HCT116 (cell line): Measurements from ENCODE around the gene GOLGA3. TPM values are rescaled to one million over a fixed set of nuclear protein-coding genes. Genes with fewer than 3 reads are reported as not detected.

Experiments used
- ATAC-seq: fragments of 200-7000 bp; cut with Tn5 transposase; 2 replicates; pipeline ENCODE4 v1.9.1; 2020; ENCODE audit warnings: mild to moderate bottlenecking, moderate library complexity
- BruUV-seq: library from RNA; stranded (reverse); fragments of 400-500 nt; replicated peaks from 2 replicates; lab custom pipeline; 2021; lab: Mats Ljungman, UMichigan
- CTCF ChIA-PET: fragments of 300-600 bp; sonication (Branson Sonifier 250); formaldehyde crosslinking; loops from one replicate; lab custom pipeline; 2021; ENCODE audit warnings: antibody characterized with exemption; lab: Charles Lee
- POLR2A ChIA-PET: fragments of 300-600, 350-600 bp; sonication (Branson Sonifier 250); formaldehyde crosslinking; loops from one replicate; lab custom pipeline; 2021; ENCODE audit warnings: antibody characterized with exemption; lab: Charles Lee
- RAD21 ChIA-PET, 2 experiments: fragments of 300-600 bp; sonication (Branson Sonifier 250); formaldehyde crosslinking; loops; one replicate each; lab custom pipeline; 2023; ENCODE audit warnings: low total read pairs in 2 of 2; ENCODE audit not compliant: uncharacterized antibody in 2 of 2, unreplicated experiment in 2 of 2, low non-redundant PET in 1 of 2; lab: Charles Lee
- DNase-seq: peaks from one replicate; pipeline ENCODE4 v3.0.0-alpha.2; 2010; ENCODE audit warnings: low read depth, low spot score
- H2AFZ ChIP-seq: fragments of 200-600 bp; shearing (Covaris generic), sonication (generic); 2 replicates; pipeline ENCODE4 v1.6.1; 2017; ENCODE audit warnings: low read depth, mixed run types, mixed read lengths, antibody characterized with exemption, low read length; ENCODE audit not compliant: poor library complexity, severe bottlenecking
- H3K27ac ChIP-seq: 2 replicates; pipeline ENCODE4 v1.5.1; 2012; ENCODE audit warnings: low read depth, low read length
- H3K27me3 ChIP-seq: fragments of 200-600 bp; sonication (generic); 2 replicates; pipeline ENCODE4 v1.6.1; 2016; ENCODE audit warnings: mixed run types, low read length, mixed read lengths; ENCODE audit not compliant: insufficient read depth
- H3K36me3 ChIP-seq, 2 experiments: fragments of 200-500 bp in 1 of 2; fragments of 200-600 bp in 1 of 2; sonication (Bioruptor generic) in 1 of 2; sonication (generic) in 1 of 2; 2 replicates each; pipeline versions ENCODE4 v1.5.1 to v1.6.1; 2014 to 2016; ENCODE audit warnings: low read length in 2 of 2, inconsistent platforms in 1 of 2, mixed read lengths in 1 of 2, mixed run types in 1 of 2; ENCODE audit not compliant: insufficient read depth in 2 of 2, control insufficient read depth in 1 of 2
- H3K4me1 ChIP-seq, 2 experiments: fragments of 200-600 bp in 1 of 2; sonication (generic) in 1 of 2; 2 replicates each; pipeline versions ENCODE4 v1.5.1 to v1.6.1; 2012 to 2017; ENCODE audit warnings: low read length in 2 of 2, inconsistent platforms in 1 of 2, mild to moderate bottlenecking in 1 of 2, mixed read lengths in 1 of 2, mixed run types in 1 of 2, moderate library complexity in 1 of 2; ENCODE audit not compliant: insufficient read depth in 2 of 2, control insufficient read depth in 1 of 2
- H3K4me2 ChIP-seq: fragments of 200-600 bp; sonication (generic); 2 replicates; pipeline ENCODE4 v1.6.1; 2017; ENCODE audit warnings: mixed run types, low read length, mixed read lengths
- H3K4me3 ChIP-seq, 2 experiments: fragments of 200-600 bp in 1 of 2; sonication (generic) in 1 of 2; replicated peaks in 1 of 2; 2 replicates each; pipeline ENCODE4 v1.5.1; 2011 to 2016; ENCODE audit warnings: low read length in 2 of 2, control low read depth in 1 of 2, low read depth in 1 of 2, mild to moderate bottlenecking in 1 of 2, mixed read lengths in 1 of 2, mixed run types in 1 of 2
- H3K79me2 ChIP-seq: fragments of 200-600 bp; sonication (generic); 2 replicates; pipeline ENCODE4 v1.6.1; 2017; ENCODE audit warnings: mild to moderate bottlenecking, mixed run types, low read length, moderate library complexity, mixed read lengths; ENCODE audit not compliant: insufficient read depth
- H3K9ac ChIP-seq: fragments of 200-600 bp; sonication (generic); 2 replicates; pipeline ENCODE4 v1.6.1; 2016; ENCODE audit warnings: low read length, mixed read lengths
- H3K9me2 ChIP-seq: fragments of 200-600 bp; sonication (generic), shearing (Covaris generic); 2 replicates; pipeline ENCODE4 v1.6.1; 2017; ENCODE audit warnings: mixed run types, mild to moderate bottlenecking, moderate library complexity; ENCODE audit not compliant: insufficient read depth
- H3K9me3 ChIP-seq, 2 experiments: fragments of 200-500 bp in 1 of 2; fragments of 200-600 bp in 1 of 2; sonication (Bioruptor generic) in 1 of 2; sonication (generic) in 1 of 2; 2 replicates each; pipeline ENCODE4 v1.6.1; 2014 to 2017; ENCODE audit warnings: low read length in 2 of 2, mixed read lengths in 2 of 2, inconsistent platforms in 1 of 2, low read depth in 1 of 2, mild to moderate bottlenecking in 1 of 2, mixed run types in 1 of 2, moderate library complexity in 1 of 2; ENCODE audit not compliant: control insufficient read depth in 1 of 2, insufficient read depth in 1 of 2
- H4K20me1 ChIP-seq: fragments of 200-600 bp; sonication (generic), shearing (Covaris generic); 2 replicates; pipeline ENCODE4 v1.6.1; 2017; ENCODE audit warnings: mixed run types, mild to moderate bottlenecking, moderate library complexity; ENCODE audit not compliant: insufficient read depth
- CBX3 ChIP-seq: IDR thresholded peaks from 2 replicates; pipeline ENCODE4 v1.6.1; 2012; ENCODE audit warnings: low read depth
- CEBPB ChIP-seq: IDR thresholded peaks from 2 replicates; pipeline ENCODE4 v1.6.1; 2012; ENCODE audit warnings: low read depth
- ELF1 ChIP-seq: IDR thresholded peaks from 2 replicates; pipeline ENCODE4 v1.6.1; 2012; ENCODE audit warnings: low read depth, borderline replicate concordance
- EZH2 ChIP-seq: fragments of 200-600 bp; sonication (generic); IDR thresholded peaks from 2 replicates; pipeline ENCODE4 v1.6.1; 2017; ENCODE audit warnings: antibody characterized with exemption, mixed run types
- EZH2phosphoT487 ChIP-seq: fragments of 200-600 bp; IDR thresholded peaks from 2 replicates; pipeline ENCODE4 v1.6.1; 2018; ENCODE audit warnings: antibody characterized with exemption, borderline replicate concordance
- POLR2A ChIP-seq: IDR thresholded peaks from 2 replicates; pipeline ENCODE4 v1.7.0; 2011; ENCODE audit warnings: borderline replicate concordance; ENCODE audit not compliant: insufficient read depth, insufficient read length; ENCODE audit errors: extremely low read depth
- POLR2AphosphoS5 ChIP-seq: IDR thresholded peaks from 2 replicates; pipeline ENCODE4 v1.6.1; 2011; ENCODE audit warnings: mild to moderate bottlenecking, low read depth, low read length, moderate library complexity
- RAD21 ChIP-seq: IDR thresholded peaks from 2 replicates; pipeline ENCODE4 v1.6.1; 2012; ENCODE audit warnings: low read depth, mild to moderate bottlenecking
- SP1 ChIP-seq: IDR thresholded peaks from 2 replicates; pipeline ENCODE4 v1.6.1; 2012; ENCODE audit warnings: low read depth
- SRF ChIP-seq: IDR thresholded peaks from 2 replicates; pipeline ENCODE4 v1.6.1; 2012; ENCODE audit warnings: low read depth
- TCF7L2 ChIP-seq: IDR thresholded peaks from 2 replicates; pipeline ENCODE4 v1.7.0; 2011; ENCODE audit warnings: borderline replicate concordance, inconsistent platforms; ENCODE audit not compliant: insufficient read depth, insufficient read length; ENCODE audit errors: extremely low read depth
- ZFX ChIP-seq: fragments of 450-650 bp; IDR thresholded peaks from 2 replicates; pipeline ENCODE4 v1.6.1; 2017
- ZNF274 ChIP-seq: fragments of 200-500 bp; sonication (Bioruptor generic); IDR thresholded peaks from 2 replicates; pipeline ENCODE4 v1.6.1; 2014; ENCODE audit warnings: mild to moderate bottlenecking, low read depth, low read length, inconsistent platforms
- intact Hi-C: fragments of 100-400 bp; cut with micrococcal nuclease; formaldehyde crosslinking; loops from 2 replicates; pipeline ENCODE4 v1.10.0; 2022
- total RNA-seq: library from RNA; stranded (reverse); gene quantifications from one replicate; pipeline ENCODE4 v1.2.1, GENCODE V29; 2021; ENCODE audit not compliant: unreplicated experiment
- TF ChIP-seq, protein P1 (sequence below): IDR thresholded peaks from 2 replicates; pipeline ENCODE4 v1.6.1; 2012
- TF ChIP-seq, protein P2 (sequence below): IDR thresholded peaks from 2 replicates; pipeline ENCODE4 v1.6.1; 2011; ENCODE audit warnings: mild to moderate bottlenecking, low read length, moderate library complexity; ENCODE audit not compliant: insufficient replicate concordance; ENCODE audit errors: extremely low read depth
- TF ChIP-seq, protein P3 (sequence below), 3 experiments: fragments of 200-600 bp in 1 of 3; sonication (generic) in 1 of 3; IDR thresholded peaks in 2 of 3; conservative IDR thresholded peaks in 1 of 3; 2 replicates each; pipeline ENCODE4 v1.5.1; 2012 to 2017; ENCODE audit warnings: low read depth in 2 of 3, low read length in 2 of 3, antibody characterized with exemption in 1 of 3, borderline replicate concordance in 1 of 3, control low read depth in 1 of 3, mild to moderate bottlenecking in 1 of 3, mixed read lengths in 1 of 3, mixed run types in 1 of 3, moderate library complexity in 1 of 3; ENCODE audit not compliant: insufficient read depth in 1 of 3

The GOLGA3 gene
- total RNA-seq, 1 experiment from 2014 or later: 35.1 TPM

DNA sequence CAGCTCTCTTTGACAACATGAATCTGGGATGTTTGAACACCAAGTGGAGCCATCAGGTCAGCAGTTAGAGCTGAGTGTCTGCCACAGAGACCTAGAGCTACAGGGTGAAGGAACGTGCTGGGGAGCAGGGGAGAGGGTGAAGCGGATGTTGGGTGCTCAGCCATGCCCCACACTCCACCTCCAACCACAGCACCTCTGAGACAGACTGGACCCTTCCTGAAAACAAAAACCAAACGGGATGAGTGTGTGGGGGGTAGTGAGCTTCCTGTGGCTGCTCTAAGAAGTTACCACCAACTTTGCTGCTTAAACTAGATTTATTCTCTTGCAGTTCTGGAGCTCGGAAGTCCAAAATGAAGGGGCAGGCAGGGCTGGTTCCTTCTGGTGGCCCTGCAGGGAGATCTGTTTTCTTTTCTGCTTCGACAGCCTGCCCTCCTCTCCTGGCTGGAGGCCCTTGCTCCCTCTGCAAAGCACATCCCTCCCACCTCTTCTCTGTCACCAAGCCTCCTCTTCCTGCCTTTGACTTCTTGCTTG, 5.6 kb upstream of the GOLGA3 start:
- no peak for DNase-seq
- H3K79me2 ChIP-seq: no peaks in the 10 kb centered on the region
- intact Hi-C loops: no loop called here
- no peaks in the 10 kb centered on the region for H3K9me2 ChIP-seq
- H3K27ac ChIP-seq: no peak overlapping the region
- peaks cover 2% of the 10 kb centered on the region in 2 experiments; a peak in 3 of 4 replicates for H3K4me1 ChIP-seq
- H3K27me3 ChIP-seq: no peaks in the 10 kb centered on the region
- no peaks in the 10 kb centered on the region for H3K36me3 ChIP-seq
- TF ChIP-seq SP1 (no peak), CEBPB (no peak), POLR2A (no peak), EZH2 (no peak), SRF (no peak), POLR2AphosphoS5 (no peak), CBX3 (no peak), EZH2phosphoT487 (no peak), ZFX (no peak), ZNF274 (no peak), TCF7L2 (no peak), RAD21 (no peak), ELF1 (no peak)
- TF ChIP-seq, protein P1, sequence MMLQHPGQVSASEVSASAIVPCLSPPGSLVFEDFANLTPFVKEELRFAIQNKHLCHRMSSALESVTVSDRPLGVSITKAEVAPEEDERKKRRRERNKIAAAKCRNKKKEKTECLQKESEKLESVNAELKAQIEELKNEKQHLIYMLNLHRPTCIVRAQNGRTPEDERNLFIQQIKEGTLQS: no peak
- TF ChIP-seq, protein P2, sequence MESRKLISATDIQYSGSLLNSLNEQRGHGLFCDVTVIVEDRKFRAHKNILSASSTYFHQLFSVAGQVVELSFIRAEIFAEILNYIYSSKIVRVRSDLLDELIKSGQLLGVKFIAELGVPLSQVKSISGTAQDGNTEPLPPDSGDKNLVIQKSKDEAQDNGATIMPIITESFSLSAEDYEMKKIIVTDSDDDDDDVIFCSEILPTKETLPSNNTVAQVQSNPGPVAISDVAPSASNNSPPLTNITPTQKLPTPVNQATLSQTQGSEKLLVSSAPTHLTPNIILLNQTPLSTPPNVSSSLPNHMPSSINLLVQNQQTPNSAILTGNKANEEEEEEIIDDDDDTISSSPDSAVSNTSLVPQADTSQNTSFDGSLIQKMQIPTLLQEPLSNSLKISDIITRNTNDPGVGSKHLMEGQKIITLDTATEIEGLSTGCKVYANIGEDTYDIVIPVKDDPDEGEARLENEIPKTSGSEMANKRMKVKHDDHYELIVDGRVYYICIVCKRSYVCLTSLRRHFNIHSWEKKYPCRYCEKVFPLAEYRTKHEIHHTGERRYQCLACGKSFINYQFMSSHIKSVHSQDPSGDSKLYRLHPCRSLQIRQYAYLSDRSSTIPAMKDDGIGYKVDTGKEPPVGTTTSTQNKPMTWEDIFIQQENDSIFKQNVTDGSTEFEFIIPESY: no peak
- TF ChIP-seq, protein P3, sequence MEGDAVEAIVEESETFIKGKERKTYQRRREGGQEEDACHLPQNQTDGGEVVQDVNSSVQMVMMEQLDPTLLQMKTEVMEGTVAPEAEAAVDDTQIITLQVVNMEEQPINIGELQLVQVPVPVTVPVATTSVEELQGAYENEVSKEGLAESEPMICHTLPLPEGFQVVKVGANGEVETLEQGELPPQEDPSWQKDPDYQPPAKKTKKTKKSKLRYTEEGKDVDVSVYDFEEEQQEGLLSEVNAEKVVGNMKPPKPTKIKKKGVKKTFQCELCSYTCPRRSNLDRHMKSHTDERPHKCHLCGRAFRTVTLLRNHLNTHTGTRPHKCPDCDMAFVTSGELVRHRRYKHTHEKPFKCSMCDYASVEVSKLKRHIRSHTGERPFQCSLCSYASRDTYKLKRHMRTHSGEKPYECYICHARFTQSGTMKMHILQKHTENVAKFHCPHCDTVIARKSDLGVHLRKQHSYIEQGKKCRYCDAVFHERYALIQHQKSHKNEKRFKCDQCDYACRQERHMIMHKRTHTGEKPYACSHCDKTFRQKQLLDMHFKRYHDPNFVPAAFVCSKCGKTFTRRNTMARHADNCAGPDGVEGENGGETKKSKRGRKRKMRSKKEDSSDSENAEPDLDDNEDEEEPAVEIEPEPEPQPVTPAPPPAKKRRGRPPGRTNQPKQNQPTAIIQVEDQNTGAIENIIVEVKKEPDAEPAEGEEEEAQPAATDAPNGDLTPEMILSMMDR (IDR thresholded peaks at IDR 0.05 in 2 of 3, conservative IDR thresholded peaks at IDR 0.05 in 1 of 3; ENCODE audit: borderline replicate concordance in 1 of 3, insufficient read depth in 1 of 3, low read depth in 2 of 3, low read length in 2 of 3): no peak
- TF ChIP-seq, all 23 proteins: peak for 0
- Histone ChIP-seq H3K9ac (no peak overlapping the region), H2AFZ (no peak overlapping the region), H4K20me1 (no peaks in the 10 kb centered on the region), H3K9me3 (no peaks in the 10 kb centered on the region), H3K4me2 (no peak overlapping the region), H3K4me3 (no peak overlapping the region)
- ChIA-PET CTCF (no interaction called here), RAD21 (no interaction called here), POLR2A (no interaction called here)
- no TSS peak for BruUV-seq
- no peak for ATAC-seq
